ENCODE results near the gene RGL1.

DNA sequence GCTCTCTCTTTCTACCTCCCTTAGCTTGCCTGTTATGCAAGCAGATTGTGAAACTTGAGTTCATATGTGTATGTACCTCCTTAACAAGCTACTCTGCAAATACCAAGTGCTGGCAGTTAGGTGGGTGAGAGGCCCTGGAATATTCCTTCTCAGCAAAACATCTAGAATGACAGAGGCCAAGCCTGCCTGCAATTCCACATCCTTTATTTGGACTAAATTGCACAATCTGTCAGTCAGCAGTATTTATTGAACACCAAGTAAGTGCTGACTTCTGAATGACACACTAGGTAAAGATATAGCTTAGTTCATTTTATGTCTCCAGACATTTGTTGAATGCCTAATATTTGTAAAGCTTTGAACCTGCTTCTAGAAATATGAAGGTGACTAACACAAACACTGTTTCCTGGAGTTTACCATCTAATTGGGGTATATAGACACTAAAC lies 87.5 kb downstream of the RGL1 start:
- TF ChIP-seq, protein P1, sequence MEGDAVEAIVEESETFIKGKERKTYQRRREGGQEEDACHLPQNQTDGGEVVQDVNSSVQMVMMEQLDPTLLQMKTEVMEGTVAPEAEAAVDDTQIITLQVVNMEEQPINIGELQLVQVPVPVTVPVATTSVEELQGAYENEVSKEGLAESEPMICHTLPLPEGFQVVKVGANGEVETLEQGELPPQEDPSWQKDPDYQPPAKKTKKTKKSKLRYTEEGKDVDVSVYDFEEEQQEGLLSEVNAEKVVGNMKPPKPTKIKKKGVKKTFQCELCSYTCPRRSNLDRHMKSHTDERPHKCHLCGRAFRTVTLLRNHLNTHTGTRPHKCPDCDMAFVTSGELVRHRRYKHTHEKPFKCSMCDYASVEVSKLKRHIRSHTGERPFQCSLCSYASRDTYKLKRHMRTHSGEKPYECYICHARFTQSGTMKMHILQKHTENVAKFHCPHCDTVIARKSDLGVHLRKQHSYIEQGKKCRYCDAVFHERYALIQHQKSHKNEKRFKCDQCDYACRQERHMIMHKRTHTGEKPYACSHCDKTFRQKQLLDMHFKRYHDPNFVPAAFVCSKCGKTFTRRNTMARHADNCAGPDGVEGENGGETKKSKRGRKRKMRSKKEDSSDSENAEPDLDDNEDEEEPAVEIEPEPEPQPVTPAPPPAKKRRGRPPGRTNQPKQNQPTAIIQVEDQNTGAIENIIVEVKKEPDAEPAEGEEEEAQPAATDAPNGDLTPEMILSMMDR (conservative IDR thresholded peaks at IDR 0.05; ENCODE audit: low read length) = no peak
- TF ChIP-seq EZH2phosphoT487 (IDR thresholded peaks at IDR 0.05; ENCODE audit: borderline replicate concordance) = no peak
